NCI-H446 (cell line): Measurements from ENCODE around the gene TANC1.

Experiments used
- DNase-seq, 2 experiments: peaks; one replicate each; lab custom pipeline; 2025; lab: John Stamatoyannopoulos, UW

Gene TANC1

DNA sequence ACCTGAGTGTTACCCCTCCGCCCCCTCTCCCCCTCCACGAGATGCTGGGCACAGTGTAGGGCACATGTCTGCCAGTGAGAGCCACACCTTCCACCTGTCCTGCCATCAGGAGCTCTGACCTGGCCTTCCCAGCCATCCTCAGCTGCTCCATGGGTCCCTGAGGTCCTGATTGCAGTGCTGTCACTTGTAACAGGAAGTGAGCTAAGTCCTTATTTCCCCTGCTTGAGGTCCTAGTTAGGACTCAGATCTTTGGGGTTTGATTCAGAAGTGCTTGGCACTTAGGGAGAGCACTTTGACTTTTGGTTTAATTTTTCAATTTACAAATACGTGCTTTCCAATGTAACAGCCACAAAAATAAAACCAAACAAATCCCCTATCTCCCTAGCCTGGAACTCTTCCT is 192.5 kb downstream of the TANC1 start:
- DNase-seq: no peak

DNA sequence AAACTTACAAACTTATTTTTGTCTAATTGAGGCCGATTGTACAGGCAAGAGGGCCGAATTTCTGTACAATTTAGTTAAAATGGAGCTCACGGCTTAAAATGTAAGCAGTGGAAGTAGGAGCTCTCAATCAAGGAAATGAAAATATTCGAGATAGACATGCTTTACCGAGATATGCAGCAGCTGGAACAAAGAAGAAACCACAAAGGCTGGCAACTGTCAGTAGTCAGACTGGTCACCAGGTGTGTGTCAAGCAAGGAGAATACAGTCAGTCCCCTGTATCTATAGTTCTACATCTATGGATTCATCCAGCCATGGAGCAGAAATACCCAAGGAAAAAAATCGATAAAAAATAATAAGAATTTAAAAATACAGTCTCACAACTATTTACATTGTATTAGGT is 195.5 kb downstream of the TANC1 start:
- no peak for DNase-seq

DNA sequence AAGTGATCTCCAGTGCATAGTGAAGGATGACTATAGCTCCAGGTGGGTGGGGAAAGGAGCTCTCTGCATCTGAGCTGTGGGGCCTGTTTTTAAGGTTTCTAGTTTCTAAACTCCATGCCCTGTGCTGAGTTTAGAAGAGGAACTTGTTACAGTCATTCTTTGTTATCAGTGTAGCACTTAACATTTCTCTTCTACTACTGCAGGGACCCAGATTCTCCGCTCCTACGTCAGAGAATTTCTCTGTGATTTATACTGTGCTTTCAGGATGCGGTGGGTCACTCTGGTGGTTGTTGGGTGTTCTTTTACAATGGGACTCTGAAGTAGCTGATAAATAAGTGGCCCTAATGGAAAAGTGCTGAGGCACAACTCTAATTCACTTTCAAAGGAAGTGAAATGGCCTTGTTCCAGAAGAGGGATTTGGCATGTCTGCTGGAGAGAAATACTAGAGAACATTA is 196.0 kb downstream of the TANC1 start:
- DNase-seq: no peak

DNA sequence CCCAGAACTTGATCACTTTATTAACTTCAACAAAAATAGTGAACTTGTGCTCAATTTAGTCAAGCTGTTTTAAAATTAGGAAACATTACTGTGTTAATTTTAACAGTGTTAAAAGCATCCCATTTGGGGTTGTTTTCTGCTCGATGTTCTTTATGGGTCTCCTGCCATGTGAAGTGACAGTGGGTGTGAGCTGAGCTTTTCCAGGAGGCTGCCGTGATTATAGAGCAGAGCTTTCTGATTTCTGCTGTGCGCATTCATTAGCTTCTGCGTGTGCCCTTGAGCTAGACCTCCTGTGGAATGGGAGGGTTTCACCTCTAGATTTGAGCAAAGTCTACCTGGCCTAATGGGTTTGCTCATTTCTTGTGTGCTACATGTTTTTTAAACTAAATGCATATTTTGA is 196.6 kb downstream of the TANC1 start:
- DNase-seq: no peak

DNA sequence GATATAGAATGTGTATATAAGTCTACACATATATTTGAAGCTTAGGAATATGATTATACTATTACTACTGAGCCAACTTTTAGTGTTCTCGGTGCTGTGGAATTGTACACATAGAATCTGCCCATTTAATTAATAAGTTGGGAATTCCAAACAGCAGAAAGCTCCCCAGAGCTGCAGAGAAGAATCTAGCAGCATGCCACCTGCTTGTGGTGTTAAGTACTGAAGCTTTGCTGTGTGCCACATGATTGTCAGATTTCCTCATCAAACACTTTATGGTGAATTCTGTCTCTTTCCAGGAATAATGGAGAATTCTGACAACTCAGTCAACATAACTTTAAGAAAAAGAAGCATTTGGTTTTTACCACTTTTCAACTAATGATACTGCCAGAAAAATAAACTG is 200.3 kb downstream of the TANC1 start:
- no peak for DNase-seq

DNA sequence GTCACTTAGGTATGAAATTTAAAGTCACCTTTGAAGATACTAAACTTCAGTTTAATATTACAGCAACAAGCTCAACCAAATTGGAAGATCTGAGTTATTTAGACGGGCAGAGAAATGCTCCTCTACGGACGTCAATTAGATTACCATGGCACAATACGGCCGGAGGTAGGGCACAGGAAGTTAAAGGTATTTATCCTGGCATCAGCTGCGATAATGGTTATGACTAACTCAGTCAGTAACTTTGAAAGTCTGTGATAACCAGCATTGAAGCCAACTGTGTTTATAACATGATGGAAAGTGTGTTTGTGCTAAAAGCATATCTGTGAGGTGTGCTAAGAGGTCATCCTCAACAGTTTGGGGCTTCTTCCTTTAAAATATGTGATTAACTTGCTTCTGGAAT is 200.7 kb downstream of the TANC1 start:
- no peak for DNase-seq

DNA sequence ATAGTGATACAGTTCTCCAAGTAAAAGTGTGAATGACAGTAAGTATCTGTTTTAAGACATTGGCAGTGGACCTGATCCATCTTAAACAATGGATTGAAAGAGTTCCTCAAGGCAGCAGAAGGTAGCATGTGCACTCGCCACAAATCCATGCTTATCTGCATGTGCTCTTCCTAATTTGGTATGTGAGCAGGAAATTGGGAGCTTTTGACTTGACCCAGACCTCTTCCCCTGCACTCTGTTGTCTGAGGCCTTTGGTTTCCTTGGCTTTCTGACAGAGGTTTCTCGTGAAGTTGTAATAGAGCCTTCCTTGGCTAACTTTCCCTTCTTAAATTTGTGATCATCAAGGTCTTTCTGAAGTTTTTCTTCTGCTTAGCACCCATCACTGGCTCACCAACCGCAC is 204.0 kb downstream of the TANC1 start:
- no peak for DNase-seq

DNA sequence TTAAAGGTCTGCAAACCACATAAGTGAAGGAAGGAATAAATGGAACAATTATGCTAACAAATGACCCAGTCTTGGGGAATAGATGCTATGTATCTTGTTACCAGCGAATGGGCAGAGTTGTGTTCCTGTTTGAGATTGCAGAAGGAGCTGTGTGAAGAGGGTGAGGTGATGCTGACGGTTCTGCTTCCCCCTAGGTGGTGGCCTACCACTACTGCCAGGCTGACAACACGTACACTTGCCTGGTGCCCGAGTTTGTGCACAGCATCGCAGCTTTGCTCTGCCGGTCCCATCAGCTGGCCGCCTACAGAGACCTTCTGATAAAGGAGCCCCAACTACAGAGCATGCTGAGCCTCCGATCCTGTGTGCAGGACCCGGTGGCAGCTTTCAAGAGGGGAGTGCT is 206.3 kb downstream of the TANC1 start:
- no peak for DNase-seq

DNA sequence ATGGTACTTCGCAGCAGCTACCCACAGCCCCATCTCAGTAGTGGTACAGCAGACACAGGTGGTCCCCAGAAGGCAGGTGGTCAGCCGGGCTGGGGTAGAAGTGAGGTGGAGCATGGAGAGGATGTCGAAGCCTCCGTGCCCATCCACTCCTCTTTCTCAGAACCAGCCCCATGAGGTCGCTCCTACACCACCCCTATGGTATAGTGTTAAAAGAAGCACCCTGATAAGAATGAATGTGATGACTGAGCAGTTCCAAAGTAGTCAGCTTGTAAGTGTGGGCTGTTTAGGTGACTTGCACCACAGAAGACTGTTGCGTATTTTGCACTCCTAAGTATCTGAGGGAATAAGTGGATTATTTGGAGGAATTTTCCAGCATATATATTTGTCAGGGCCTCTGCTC is 206.7 kb downstream of the TANC1 start:
- DNase-seq: no peak

DNA sequence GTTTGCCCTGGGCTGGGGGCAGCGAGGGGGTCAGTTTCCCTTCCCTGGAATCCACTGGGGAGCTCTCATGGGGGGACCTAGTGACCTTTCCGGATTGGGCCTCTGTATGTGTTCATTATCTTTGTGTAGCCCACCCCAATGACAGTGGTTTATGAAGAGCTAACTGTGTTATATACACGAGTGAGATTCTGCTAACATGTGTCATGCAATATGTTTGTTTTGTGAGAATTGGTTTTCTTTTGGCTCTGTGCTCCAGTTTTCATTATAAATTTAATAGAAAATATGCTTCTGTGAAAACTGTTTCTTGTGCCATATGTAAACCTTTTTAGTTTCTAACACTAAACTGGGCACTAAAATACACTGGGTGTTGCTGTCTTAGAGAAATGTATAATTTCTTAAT is 207.5 kb downstream of the TANC1 start:
- no peak for DNase-seq

DNA sequence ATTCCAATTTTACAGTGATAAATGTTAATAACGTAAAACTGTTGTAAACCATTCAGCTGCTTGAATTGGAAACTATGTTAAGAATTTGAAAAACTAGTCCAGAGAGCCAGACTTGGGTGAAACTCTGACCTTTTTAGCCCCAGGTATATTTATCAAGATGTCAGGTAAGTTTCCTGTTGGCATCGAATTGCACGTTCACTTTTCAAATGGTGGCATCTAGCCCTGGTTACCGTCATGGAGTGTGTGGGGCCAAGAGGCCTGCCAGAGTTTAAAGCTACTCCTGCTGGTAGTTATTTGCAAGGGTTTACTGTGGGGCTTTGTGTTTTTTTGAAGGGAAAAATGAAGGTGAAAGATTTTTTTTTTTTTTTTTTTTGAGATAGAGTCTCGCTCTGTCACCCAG is 208.1 kb downstream of the TANC1 start:
- DNase-seq: no peak

DNA sequence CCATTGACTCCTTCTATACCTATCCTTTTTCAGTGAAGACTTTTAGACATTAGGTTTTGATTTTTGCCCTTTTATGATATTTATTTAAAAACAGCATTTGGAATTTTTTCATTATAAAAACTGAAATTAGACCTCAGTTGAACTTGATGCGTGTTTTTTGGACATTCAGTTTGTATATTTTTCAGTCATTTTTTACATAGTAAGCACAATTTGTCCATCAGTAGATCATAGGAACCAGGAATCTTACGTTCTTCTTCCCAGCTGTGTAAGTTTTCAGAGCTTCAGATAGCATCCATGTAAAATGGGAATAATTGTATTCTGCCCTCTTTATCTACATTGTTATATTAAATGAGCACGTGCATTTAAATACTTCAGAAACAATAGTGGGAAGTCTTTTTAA is 208.9 kb downstream of the TANC1 start:
- DNase-seq: no peak

DNA sequence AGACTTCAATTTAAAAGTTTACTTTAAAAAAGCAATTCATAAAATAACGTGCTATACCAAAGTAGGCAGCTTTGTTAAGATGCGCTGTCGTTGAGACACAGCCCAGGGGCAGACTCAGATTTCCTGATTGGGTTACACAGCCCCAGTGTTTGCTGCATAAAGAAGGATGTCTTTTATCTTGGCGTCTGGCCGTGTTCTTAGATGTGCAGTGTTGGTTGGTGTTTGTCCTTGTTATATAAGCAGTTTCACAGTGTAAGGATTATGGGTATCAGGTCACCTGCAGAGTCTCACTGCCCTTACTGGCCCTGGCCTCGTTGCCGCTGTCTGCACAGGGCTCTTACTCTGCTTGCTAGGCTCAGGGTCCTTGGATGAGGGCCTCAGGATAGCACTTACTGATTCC is 209.5 kb downstream of the TANC1 start:
- DNase-seq: no peak

DNA sequence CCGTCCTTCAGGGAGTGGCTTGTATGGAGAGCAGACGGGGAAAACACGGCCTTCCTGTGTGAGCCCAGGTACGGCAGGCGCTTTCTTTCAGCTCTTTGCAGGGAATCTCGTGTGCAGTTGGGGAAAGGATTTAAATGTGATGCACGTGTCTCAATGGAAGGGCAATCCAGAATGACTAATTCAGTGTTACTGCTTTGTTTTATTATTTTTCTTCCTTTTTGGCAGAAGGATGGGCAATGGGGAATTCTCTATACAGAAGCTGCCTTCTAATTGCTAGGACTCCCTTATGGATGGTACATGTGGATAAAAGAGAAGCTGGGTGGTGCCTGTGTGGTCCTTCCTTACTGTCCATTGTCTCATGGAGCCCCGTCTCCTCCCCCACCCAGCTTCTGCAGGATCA is 210.7 kb downstream of the TANC1 start:
- DNase-seq: no peak

DNA sequence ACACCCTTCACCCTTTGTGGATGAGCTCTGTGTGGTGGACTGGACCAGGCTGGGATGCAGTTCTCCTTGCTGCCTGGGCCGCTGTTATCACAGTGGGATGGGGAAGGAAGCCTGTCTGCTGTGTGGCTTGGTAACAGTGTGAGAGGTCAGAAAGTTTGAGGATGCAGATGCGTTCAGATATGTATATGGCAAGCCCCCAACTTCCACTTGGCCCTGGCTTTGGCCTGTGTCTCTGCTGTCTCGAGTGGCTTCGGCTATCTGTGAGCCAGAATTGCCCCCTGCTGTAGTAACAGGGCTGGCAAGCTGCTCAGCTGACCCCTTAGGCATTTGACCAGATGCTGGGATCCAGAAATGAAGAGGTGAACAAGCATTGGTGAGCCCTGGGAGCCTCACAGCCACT is 211.3 kb downstream of the TANC1 start:
- no peak for DNase-seq

DNA sequence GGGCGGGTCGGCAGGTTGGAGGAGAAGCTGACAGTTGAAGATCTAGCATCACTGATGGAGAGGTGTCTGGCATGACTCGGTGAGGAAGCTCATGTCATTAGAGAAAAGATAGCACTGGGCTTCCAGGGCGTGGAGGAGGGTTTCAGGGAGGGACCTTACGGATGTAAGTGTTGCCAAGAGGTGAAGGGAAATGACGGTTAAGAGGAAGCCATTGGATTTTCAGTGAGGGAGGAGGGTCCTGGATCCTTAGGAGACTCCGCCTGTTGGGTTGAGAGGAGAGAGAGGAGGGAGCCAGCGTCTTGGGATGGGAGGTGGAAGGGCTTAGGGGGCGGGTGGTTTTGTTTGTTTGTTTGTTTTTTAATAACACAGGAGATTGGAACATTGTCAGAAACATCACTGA is 214.9 kb downstream of the TANC1 start:
- DNase-seq: no peak

DNA sequence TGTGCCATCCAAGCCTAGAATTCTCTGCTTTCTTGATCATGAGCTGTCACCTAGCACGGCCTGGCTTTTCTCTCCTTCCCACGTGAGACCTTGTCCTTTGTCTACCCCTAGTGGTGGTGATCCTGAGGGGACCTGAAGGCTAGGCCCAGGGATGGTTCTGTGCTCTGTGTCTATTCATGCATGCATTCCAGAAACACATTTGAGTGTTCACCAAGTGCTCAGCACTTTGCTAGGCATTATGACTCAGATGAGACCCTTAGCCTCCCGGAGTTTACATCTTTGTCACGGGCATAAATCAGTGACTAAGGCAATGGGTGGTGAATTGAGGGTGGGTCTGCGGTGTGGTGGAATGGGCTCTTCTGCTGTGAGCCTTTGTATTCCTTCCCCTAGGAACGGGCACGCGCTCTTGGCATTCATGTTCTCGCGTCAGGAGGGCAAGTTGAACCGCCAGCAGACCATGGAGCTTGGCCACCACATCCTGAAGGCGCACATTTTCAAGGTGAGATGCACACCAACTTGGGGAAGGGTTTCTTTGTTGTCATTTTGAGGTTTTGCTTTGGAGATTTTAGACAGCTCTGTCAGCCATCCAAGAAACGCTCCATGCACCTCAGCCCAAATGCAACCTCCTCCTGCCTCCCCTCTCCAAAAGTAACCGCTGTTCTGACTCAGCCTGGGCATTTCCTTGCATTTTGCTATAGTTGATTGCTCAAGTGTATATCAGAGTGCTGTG is 217.1 kb downstream of the TANC1 start:
- no peak for DNase-seq

DNA sequence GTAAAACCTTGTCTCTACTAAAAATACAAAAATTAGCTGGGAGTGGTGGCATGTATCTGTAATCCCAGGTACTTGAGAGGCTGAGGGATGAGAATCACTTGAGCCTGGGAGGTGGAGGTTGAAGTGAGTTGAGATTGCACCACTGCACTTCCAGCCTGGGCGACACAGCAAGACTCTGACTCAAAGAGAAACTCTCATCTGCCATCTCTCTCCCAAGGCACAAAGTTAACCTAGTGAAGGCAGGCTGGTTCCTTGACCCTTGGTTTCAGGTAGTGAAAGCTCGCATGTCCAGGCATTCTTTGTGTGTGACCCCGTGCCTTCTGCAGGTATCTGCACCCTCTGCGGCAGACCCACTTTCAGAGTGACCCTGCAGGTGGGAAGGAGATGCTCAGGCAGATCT is 218.0 kb downstream of the TANC1 start:
- DNase-seq: no peak

DNA sequence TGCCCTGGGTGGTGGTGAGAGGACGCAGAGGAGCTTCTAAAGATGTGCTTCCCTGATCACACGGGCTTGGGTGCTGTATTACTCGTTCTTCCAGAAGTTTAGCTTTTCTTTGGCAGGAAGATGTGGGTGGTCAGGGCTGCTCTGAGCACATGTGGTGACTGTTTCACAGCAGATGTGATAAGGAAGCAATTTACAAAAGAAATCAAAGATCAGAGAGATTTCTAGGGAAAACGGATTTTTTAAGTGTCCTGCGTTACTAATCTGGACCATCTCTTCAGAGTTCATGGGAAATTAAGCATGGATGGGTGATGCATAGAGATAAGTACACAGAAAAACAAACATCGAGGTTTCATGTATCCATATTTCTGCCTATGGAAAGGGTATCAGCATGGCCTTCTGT is 218.7 kb downstream of the TANC1 start:
- DNase-seq: no peak

DNA sequence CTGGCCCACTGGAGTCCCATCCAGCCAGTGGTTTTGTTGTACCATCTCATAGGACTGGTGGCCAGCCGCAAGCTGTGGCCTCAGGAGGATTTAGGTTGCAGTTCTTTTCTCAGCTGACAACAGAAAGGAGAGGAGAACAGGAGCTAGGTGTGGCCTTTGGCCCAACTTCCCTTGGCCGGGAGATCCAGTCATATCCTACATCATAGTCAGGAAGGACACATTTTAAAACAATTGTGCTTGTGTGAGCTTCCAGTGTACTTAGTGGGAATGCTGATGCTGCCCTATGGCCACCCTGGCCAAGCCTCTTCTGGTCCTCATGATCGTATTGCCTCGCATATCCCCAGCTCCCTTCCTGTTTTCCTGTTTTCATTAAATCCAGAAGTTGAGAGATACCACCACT is 220.0 kb downstream of the TANC1 start:
- DNase-seq: no peak

DNA sequence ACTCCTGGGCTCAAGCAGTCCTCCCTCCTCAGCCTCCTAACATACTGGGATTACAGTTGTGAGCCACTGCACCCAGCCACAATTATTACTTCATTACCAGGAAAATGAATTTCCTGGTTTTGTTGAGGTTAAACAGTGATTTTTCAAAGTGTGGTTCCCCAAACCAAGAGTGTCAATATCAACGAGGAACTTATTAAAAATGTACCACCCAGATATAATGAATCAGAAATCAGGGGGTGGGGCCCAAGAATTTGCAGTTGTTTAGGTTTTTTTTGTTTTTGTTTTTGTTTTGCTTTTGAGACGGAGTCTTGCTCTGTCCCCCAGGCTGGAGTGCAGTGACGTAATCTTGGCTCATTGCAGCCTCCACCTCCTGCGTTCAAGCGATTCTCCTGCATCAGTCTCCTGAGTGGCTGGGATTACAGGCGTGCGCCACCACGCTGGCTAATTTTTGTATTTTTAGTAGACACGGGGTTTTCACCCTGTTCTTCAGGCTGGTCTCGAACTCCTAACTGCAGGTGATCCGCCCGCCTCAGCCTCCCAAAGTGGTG is 224.0 kb downstream of the TANC1 start:
- no peak for DNase-seq

DNA sequence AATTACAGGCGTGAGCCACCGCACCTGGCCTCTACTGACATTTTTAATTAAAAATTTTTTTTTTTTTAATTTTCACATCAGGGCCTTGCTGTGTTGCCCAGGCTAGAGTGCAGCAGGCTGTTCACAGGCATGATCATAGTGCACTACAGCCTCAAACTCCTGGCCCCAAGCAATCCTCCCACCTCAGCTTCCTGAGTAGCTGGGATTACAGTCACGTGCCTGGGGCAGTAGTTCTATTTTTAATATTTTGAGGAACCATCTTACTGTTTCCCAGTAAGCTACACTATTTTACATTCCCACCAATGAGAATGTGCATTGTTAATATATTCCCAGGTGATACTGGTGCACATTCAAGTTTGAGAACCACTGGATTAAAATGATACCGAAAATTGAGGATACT is 225.4 kb downstream of the TANC1 start:
- DNase-seq: no peak

DNA sequence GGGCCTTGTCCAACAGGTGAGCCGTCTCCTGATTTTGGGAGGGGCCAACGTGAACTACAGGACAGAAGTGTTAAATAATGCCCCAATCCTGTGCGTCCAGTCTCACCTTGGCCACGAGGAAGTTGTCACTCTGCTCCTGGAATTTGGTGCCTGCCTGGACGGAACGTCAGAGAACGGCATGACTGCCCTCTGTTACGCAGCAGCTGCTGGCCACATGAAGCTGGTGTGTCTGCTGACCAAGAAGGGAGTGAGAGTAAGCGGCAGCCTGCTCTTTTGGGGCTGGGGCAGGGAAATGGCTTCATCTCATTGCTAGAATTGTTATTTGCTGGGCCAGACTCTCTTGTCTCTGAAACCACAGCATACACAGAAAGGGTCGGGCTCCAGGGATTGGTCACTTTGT is 225.8 kb downstream of the TANC1 start:
- DNase-seq: no peak

DNA sequence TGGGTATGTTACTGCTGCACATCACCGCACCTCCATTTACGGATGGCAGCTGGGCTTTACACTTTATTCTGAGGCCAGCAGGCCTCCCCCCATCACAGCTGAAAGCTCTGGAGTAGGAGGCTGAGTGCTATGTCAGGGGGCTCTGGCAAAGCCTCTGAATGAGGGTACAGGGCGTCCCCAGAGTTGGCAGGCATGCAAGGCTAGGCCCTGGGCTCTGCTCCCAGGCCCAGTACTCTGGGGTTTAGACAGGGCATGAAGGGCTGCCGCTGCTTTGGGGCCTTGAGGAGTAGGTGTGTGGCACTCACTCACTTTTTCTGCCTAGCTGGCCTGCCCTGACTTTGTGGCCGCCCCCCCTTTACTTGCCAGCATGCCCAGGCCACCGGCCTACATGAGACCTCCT is 227.3 kb downstream of the TANC1 start:
- DNase-seq: no peak
